Neural progenitor cell (in vitro differentiated cells): ENCODE results near the gene ILDR2. TPM values are rescaled to one million over a fixed set of nuclear protein-coding genes. Genes with fewer than 3 reads are reported as not detected.
"Not testable (repeated sequence)": the region's sequence is repeated elsewhere in the genome, so short reads cannot be mapped to it uniquely, and the experiment has no call there.

Experiments
- DNase-seq: peaks from one replicate; pipeline ENCODE4 v3.0.0-alpha.2; 2016; ENCODE audit warnings: low spot score
- H2AFZ ChIP-seq: fragments of 200-600 bp; sonication (generic); replicated peaks from 2 replicates; pipeline ENCODE4 v1.6.1; 2016; ENCODE audit warnings: antibody characterized with exemption
- H3F3A ChIP-seq: fragments of 200-600 bp; sonication (generic); 2 replicates; pipeline ENCODE4 v1.6.1; 2016; ENCODE audit warnings: antibody characterized with exemption, low read depth
- H3K27ac ChIP-seq: fragments of 200-600 bp; sonication (generic); 2 replicates; pipeline ENCODE4 v1.5.1; 2016; ENCODE audit warnings: mild to moderate bottlenecking
- H3K27me3 ChIP-seq: fragments of 200-600 bp; sonication (generic); 2 replicates; pipeline ENCODE4 v1.6.1; 2016; ENCODE audit warnings: mild to moderate bottlenecking, moderate library complexity
- H3K36me3 ChIP-seq: fragments of 200-600 bp; sonication (generic); 2 replicates; pipeline ENCODE4 v1.5.1; 2016
- H3K4me1 ChIP-seq: fragments of 200-600 bp; sonication (generic); 2 replicates; pipeline ENCODE4 v1.6.1; 2016; ENCODE audit warnings: mixed run types
- H3K4me2 ChIP-seq: fragments of 200-600 bp; sonication (generic); 2 replicates; pipeline ENCODE4 v1.6.1; 2016
- H3K4me3 ChIP-seq: fragments of 200-600 bp; sonication (generic); 2 replicates; pipeline ENCODE4 v1.5.1; 2016
- H3K79me2 ChIP-seq: fragments of 200-600 bp; sonication (generic); 2 replicates; pipeline ENCODE4 v1.6.1; 2016; ENCODE audit warnings: low read depth
- H3K9ac ChIP-seq: fragments of 200-600 bp; sonication (generic); 2 replicates; pipeline ENCODE4 v1.6.1; 2016
- H3K9me3 ChIP-seq: fragments of 200-600 bp; sonication (generic); 2 replicates; pipeline ENCODE4 v1.5.1; 2016; ENCODE audit warnings: low read depth
- H4K20me1 ChIP-seq: fragments of 200-600 bp; sonication (generic); 2 replicates; pipeline ENCODE4 v1.6.1; 2016; ENCODE audit warnings: low read depth
- H3K27ac Mint-ChIP-seq: 3 replicates; pipeline ENCODE4 v1.8.0; 2021; ENCODE audit warnings: mixed read lengths
- H3K27me3 Mint-ChIP-seq: 2 replicates; pipeline ENCODE4 v1.8.0; 2022; ENCODE audit warnings: low read depth, mild to moderate bottlenecking, inconsistent platforms, moderate library complexity, mixed read lengths; ENCODE audit not compliant: insufficient read depth
- H3K36me3 Mint-ChIP-seq: 3 replicates; pipeline ENCODE4 v1.8.0; 2021; ENCODE audit warnings: mixed read lengths
- H3K4me1 Mint-ChIP-seq: 3 replicates; pipeline ENCODE4 v1.8.0; 2021; ENCODE audit warnings: mixed read lengths
- H3K4me3 Mint-ChIP-seq: 3 replicates; pipeline ENCODE4 v1.8.0; 2021; ENCODE audit warnings: mild to moderate bottlenecking, moderate library complexity, mixed read lengths
- H3K9me3 Mint-ChIP-seq: 3 replicates; pipeline ENCODE4 v1.8.0; 2020; ENCODE audit warnings: mixed read lengths
- EZH2 ChIP-seq: fragments of 200-600 bp; sonication (generic); IDR thresholded peaks from 2 replicates; pipeline ENCODE4 v1.6.1; 2017; ENCODE audit warnings: antibody characterized with exemption, mild to moderate bottlenecking, moderate library complexity
- EZH2phosphoT487 ChIP-seq: fragments of 200-600 bp; sonication (generic); IDR thresholded peaks from 2 replicates; pipeline ENCODE4 v1.6.1; 2017; ENCODE audit warnings: antibody characterized with exemption
- total RNA-seq: library from RNA; depleted of rRNA; stranded (reverse); fragments of >200 nt; gene quantifications from 2 replicates; pipeline ENCODE4 v1.2.3, GENCODE V29; 2015; ENCODE audit warnings: low replicate concordance
- TF ChIP-seq, protein P1 (sequence below): fragments of 200-600 bp; sonication (generic); IDR thresholded peaks from 2 replicates; pipeline ENCODE4 v1.5.1; 2017; ENCODE audit warnings: antibody characterized with exemption, mild to moderate bottlenecking

ILDR2 gene
- total RNA-seq, 1 donor from 2014 or later = 42.1 TPM

DNA sequence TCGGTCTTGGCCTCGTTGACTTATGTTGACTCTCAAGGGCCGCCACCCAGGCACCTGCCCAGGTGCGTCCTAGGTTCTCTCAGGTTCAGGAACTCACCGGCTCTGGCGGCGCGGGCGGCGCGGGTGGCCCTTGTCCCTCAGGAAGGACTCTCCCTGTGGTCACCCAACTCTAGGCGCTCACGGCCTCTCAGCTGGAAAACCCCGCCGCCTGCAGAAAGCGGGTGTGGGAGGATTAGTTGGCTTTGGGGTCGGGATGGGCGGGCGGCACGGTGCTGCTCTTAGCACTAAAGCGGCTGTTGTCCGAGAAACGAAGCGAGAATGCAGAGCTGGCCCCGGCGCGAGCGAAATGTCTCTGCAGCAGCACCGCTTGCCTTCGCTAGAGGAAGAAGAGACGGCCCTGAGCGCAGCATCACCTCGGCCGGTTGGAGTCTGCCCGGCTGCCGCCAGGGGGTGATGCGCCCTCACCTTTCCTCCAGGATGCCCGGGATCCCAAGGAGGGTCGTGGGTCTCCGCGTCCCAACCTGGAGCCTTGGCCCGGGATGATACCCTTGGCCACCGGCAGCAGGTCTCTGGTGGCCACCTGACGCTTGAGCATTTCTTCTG, 91.2 kb downstream of the ILDR2 start:
- no peaks in the 10 kb centered on the region for H3F3A ChIP-seq
- Mint-ChIP-seq H3K4me1 (peaks cover 47% of the 10 kb centered on the region), H3K9me3 (peaks cover 5% of the 10 kb centered on the region), H3K36me3 (no peaks in the 10 kb centered on the region), H3K27ac (no peak overlapping the region), H3K27me3 (peaks cover 11% of the 10 kb centered on the region), H3K4me3 (peak overlapping the region; percentile 54)
- H3K79me2 ChIP-seq = no peaks in the 10 kb centered on the region
- H3K4me1 ChIP-seq = no peaks in the 10 kb centered on the region
- no peak overlapping the region for H3K27ac ChIP-seq
- H3K9me3 ChIP-seq = no peaks in the 10 kb centered on the region
- peak overlapping the region; percentile 70 for H3K4me2 ChIP-seq
- H4K20me1 ChIP-seq = no peaks in the 10 kb centered on the region
- DNase-seq = peak; percentile 89
- TF ChIP-seq, protein P1, sequence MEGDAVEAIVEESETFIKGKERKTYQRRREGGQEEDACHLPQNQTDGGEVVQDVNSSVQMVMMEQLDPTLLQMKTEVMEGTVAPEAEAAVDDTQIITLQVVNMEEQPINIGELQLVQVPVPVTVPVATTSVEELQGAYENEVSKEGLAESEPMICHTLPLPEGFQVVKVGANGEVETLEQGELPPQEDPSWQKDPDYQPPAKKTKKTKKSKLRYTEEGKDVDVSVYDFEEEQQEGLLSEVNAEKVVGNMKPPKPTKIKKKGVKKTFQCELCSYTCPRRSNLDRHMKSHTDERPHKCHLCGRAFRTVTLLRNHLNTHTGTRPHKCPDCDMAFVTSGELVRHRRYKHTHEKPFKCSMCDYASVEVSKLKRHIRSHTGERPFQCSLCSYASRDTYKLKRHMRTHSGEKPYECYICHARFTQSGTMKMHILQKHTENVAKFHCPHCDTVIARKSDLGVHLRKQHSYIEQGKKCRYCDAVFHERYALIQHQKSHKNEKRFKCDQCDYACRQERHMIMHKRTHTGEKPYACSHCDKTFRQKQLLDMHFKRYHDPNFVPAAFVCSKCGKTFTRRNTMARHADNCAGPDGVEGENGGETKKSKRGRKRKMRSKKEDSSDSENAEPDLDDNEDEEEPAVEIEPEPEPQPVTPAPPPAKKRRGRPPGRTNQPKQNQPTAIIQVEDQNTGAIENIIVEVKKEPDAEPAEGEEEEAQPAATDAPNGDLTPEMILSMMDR = peak; percentile 81
- TF ChIP-seq EZH2 (no peak), EZH2phosphoT487 (no peak)
- peaks cover 41% of the 10 kb centered on the region for H3K27me3 ChIP-seq
- no peak overlapping the region for H3K9ac ChIP-seq
- no peaks in the 10 kb centered on the region for H3K36me3 ChIP-seq
- H3K4me3 ChIP-seq = peak overlapping the region; percentile 29
- H2AFZ ChIP-seq = peak overlapping the region; percentile 89

DNA sequence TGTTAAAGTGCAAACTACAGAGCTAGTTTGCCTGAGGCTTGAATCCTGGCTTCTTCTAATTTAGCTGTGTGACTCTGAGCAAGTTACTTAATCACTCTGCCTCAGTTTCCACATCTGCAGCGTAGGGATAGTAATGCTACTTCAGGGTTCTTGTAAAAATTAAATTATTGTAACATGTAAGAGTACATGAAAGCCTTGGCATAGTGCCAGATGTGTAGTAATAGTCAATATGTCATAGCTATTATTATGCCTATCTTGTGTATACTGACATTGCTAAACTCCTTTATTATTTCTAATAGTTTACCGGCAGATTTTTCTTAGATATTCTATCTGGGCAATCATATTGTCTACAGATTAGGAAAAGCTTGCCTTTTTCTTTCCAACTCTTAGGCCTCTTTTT, 92.4 kb downstream of the ILDR2 start:
- no peak for DNase-seq
- Histone ChIP-seq H3K27me3 (peaks cover 41% of the 10 kb centered on the region), H3K4me1 (no peaks in the 10 kb centered on the region), H3K4me2 (no peak overlapping the region), H4K20me1 (no peaks in the 10 kb centered on the region), H3K9ac (no peak overlapping the region), H3K9me3 (no peaks in the 10 kb centered on the region), H2AFZ (no peak overlapping the region), H3K27ac (no peak overlapping the region), H3F3A (no peaks in the 10 kb centered on the region), H3K79me2 (no peaks in the 10 kb centered on the region), H3K4me3 (no peak overlapping the region), H3K36me3 (no peaks in the 10 kb centered on the region)
- Mint-ChIP-seq H3K4me3 (no peak overlapping the region), H3K4me1 (peaks cover 35% of the 10 kb centered on the region), H3K27me3 (peaks cover 11% of the 10 kb centered on the region), H3K36me3 (no peaks in the 10 kb centered on the region), H3K9me3 (peaks cover 10% of the 10 kb centered on the region), H3K27ac (no peak overlapping the region)
- TF ChIP-seq, protein P1 = no peak
- TF ChIP-seq EZH2phosphoT487 (no peak), EZH2 (no peak)

DNA sequence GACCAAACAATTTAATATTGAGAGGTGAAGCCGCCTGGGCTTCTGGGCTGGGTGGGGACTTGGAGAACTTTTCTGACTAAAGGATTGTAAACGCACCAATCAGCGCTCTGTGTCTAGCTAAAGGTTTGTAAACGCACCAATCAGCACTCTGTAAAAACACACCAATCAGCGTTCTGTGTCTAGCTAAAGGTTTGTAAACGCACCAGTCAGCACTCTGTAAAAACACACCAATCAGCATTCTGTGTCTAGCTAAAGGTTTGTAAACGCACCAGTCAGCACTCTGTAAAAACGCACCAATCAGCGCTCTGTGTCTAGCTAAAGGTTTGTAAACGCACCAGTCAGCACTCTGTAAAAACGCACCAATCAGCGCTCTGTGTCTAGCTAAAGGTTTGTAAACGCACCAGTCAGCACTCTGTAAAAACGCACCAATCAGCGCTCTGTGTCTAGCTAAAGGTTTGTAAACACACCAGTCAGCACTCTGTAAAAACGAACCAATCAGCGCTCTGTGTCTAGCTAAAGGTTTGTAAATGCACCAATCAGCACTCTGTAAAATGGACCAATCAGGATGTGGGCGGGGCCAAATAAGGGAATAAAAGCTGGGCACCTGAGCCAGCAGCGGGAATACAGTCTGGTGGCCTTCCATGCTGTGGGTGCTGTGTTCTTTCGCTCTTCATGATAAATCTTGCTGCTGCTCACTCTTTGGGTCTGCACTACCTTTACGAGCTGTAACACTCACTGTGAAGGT, 97.0 kb downstream of the ILDR2 start:
- Histone ChIP-seq H3K79me2 (peaks cover 24% of the 10 kb centered on the region), H3K4me1 (peaks cover 15% of the 10 kb centered on the region), H3K27me3 (peaks cover 14% of the 10 kb centered on the region), H4K20me1 (peaks cover 22% of the 10 kb centered on the region)
- H3K9me3 ChIP-seq, H3F3A ChIP-seq, H3K36me3 ChIP-seq, H3K27me3 Mint-ChIP-seq, H3K4me2 ChIP-seq, H3K9me3 Mint-ChIP-seq, H3K4me3 Mint-ChIP-seq, H3K36me3 Mint-ChIP-seq, H3K4me3 ChIP-seq, H3K27ac ChIP-seq, DNase-seq, H2AFZ ChIP-seq, H3K9ac ChIP-seq: not testable (repeated sequence)
- Mint-ChIP-seq H3K4me1 (peaks cover 26% of the 10 kb centered on the region), H3K27ac (peak overlapping the region; percentile 35)

DNA sequence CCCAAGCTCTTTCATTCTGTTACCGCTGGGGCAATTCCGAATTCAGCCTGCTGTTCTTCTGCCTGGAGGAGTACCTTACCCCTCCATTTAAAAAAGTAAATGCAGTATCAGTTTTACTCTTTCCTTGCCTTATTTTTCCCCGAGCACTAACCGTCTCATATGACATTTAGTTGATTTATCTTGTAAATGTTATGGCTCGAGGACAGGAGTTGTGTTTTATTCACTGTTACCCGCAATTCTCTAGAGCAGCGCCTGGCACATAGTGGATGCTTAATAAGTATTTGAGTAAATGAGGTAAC, 98.9 kb downstream of the ILDR2 start:
- H3K9me3 ChIP-seq = no peaks in the 10 kb centered on the region
- peaks cover 6% of the 10 kb centered on the region for H3K27me3 Mint-ChIP-seq
- H3K4me1 Mint-ChIP-seq = peaks cover 35% of the 10 kb centered on the region
- no peak for DNase-seq
- peaks cover 19% of the 10 kb centered on the region for H3K36me3 Mint-ChIP-seq
- H3K27ac ChIP-seq = no peak overlapping the region
- TF ChIP-seq, protein P1 = peak; percentile 42
- TF ChIP-seq EZH2 (no peak), EZH2phosphoT487 (no peak)
- peaks cover 8% of the 10 kb centered on the region for H3K9me3 Mint-ChIP-seq
- H3K9ac ChIP-seq = no peak overlapping the region
- H4K20me1 ChIP-seq = peaks cover 39% of the 10 kb centered on the region
- no peaks in the 10 kb centered on the region for H3K27me3 ChIP-seq
- peak overlapping the region; percentile 76 for H3K4me3 ChIP-seq
- H3K79me2 ChIP-seq = peaks cover 43% of the 10 kb centered on the region
- H3K27ac Mint-ChIP-seq = peak overlapping the region; percentile 98
- peaks cover 15% of the 10 kb centered on the region for H3K4me1 ChIP-seq
- H3K4me2 ChIP-seq = peak overlapping the region; percentile 79
- peak overlapping the region; percentile 83 for H2AFZ ChIP-seq
- H3K4me3 Mint-ChIP-seq = peak overlapping the region; percentile 99
- H3K36me3 ChIP-seq = no peaks in the 10 kb centered on the region
- no peaks in the 10 kb centered on the region for H3F3A ChIP-seq
